Measurements from ENCODE around the gene C6orf136. TPM values are rescaled to one million over a fixed set of nuclear protein-coding genes. Genes with fewer than 3 reads are reported as not detected.
A peak's percentile ranks its signal among the peaks of the same experiment; 100 is the strongest.

Gene C6orf136
- total and polyA plus RNA-seq, 10 of the 15 experiments (the other 5 are each of a cell fraction or from before 2014, with no cell fraction given): 5.2 to 24.1 (median 14.9) TPM

GRCh38 chr6:30686908-30687658 lies 40.1 kb downstream of the C6orf136 start:
- peak overlapping the region; percentile 38 for H2AFZ ChIP-seq (ENCODE audit: control insufficient read depth, low read depth, low read length)
- peak overlapping the region; percentile 75 for H3K9ac ChIP-seq (ENCODE audit: control insufficient read depth, insufficient read depth, low read length)
- H3K4me2 ChIP-seq (ENCODE audit: control insufficient read depth, insufficient read depth): peak overlapping the region; percentile 70
- intact Hi-C loops (cut with micrococcal nuclease; ENCODE audit: unreplicated experiment): loop anchor here (1.0 to 2.0 kb wide), 2 partner anchors 30 to 72 kb away; partner anchors contain the start of gene MDC1
- WGBS (ENCODE audit: insufficient coverage, insufficient replicate concordance, low lambda C conversion rate, missing lambda C conversion rate): under 1% methylated on average over 39 of the region's 52 CpGs
- no peaks in the 10 kb centered on the region for H4K20me1 ChIP-seq (ENCODE audit: control insufficient read depth, insufficient read depth)
- ChIA-PET POLR2A (interaction anchor here (0.9 to 6.1 kb wide), 8 partner anchors 7 to 78 kb away, joined by 5 to 167 read pairs (median 14); partner anchors contain the start of genes DHX16, MDC1 and TUBB), SMC1A (ENCODE audit: uncharacterized antibody, unreplicated experiment) (interaction anchor here (1.2 to 6.9 kb wide), 8 partner anchors 8 to 124 kb away, joined by 3 to 73 read pairs (median 10); partner anchors contain the start of genes MDC1, MRPS18B and PPP1R10), RAD21 (ENCODE audit: unreplicated experiment) (interaction anchor here (0.7 to 6.4 kb wide), 5 partner anchors 8 to 226 kb away, joined by 3 to 114 read pairs (median 8); partner anchors contain the start of genes MDC1, TUBB and VARS2), CTCF (interaction anchor here (0.7 to 4.8 kb wide), 7 partner anchors 8 to 234 kb away, joined by 3 to 64 read pairs (median 17); partner anchors contain the start of genes DHX16, MDC1 and TUBB)
- peak; percentile 94 for DNase-seq (ENCODE audit: low read depth, low spot score)
- peaks cover 15% of the 10 kb centered on the region for H3K4me1 ChIP-seq (ENCODE audit: control insufficient read depth, insufficient read depth, low read length)
- no peaks in the 10 kb centered on the region for H3K36me3 ChIP-seq (ENCODE audit: control insufficient read depth in 2 of 2, insufficient read depth in 2 of 2, low read length in 1 of 2)
- H3K9me3 ChIP-seq (replicated peaks; ENCODE audit: control insufficient read depth, insufficient read depth, low read length): no peaks in the 10 kb centered on the region
- H3K27me3 ChIP-seq (replicated peaks in 1 of 2; ENCODE audit: control insufficient read depth in 2 of 2, insufficient read depth in 2 of 2, low read length in 1 of 2): no peaks in the 10 kb centered on the region
- peak; percentile 93 for FAIRE-seq
- peak overlapping the region; percentile 100 for H3K4me3 ChIP-seq
- peak; percentile 64 for ATAC-seq
- in situ Hi-C loops (cut with MboI): no loop called here
- peaks cover 86% of the 10 kb centered on the region for H3K79me2 ChIP-seq (ENCODE audit: control insufficient read depth, insufficient read depth, low read length)
- BruUV-seq (replicated peaks): no TSS peak
- peak overlapping the region; percentile 96 for H3K27ac ChIP-seq (ENCODE audit: control insufficient read depth, insufficient read depth)
- peak; percentile 74 for TF ChIP-seq PKNOX1 (IDR thresholded peaks at IDR 0.05)
- TF ChIP-seq MEF2A (IDR thresholded peaks at IDR 0.05; ENCODE audit: insufficient read depth, low read depth, low read length): peak; percentile 31; the same call in 1 of the 2 replicates
- TF ChIP-seq ZNF24 (IDR thresholded peaks at IDR 0.05): no peak
- TF ChIP-seq KDM1A (IDR thresholded peaks at IDR 0.05; ENCODE audit: borderline replicate concordance): no peak
- TF ChIP-seq ZNF274 (IDR thresholded peaks at IDR 0.05; ENCODE audit: insufficient read depth, insufficient read length): no peak
- no peak for TF ChIP-seq ZZZ3 (IDR thresholded peaks at IDR 0.05; ENCODE audit: control insufficient read depth, insufficient read length, low read depth)
- TF ChIP-seq STAT3 (IDR thresholded peaks at IDR 0.05; ENCODE audit: low read depth, low read length): no peak
- TF ChIP-seq IKZF2 (IDR thresholded peaks at IDR 0.05): peak; percentile 94 to 97
- no peak; the same call in 1 of the 2 replicates for TF ChIP-seq ZNF217 (IDR thresholded peaks at IDR 0.05)
- TF ChIP-seq RELA (IDR thresholded peaks at IDR 0.05; ENCODE audit: borderline replicate concordance, partially characterized antibody): no peak
- TF ChIP-seq POU2F2 (IDR thresholded peaks at IDR 0.05; ENCODE audit: borderline replicate concordance, low read depth, low read length): peak; percentile 24; the same call in 1 of the 3 replicates
- TF ChIP-seq CHD4 (IDR thresholded peaks at IDR 0.05): no peak
- no peak for TF ChIP-seq CHD1 (IDR thresholded peaks at IDR 0.05; ENCODE audit: low read depth, low read length)
- no peak for TF ChIP-seq SREBF2 (IDR thresholded peaks at IDR 0.05; ENCODE audit: low read length)
- no peak for TF ChIP-seq CEBPB (IDR thresholded peaks at IDR 0.05; ENCODE audit: borderline replicate concordance in 1 of 2, low read depth in 2 of 2, low read length in 2 of 2)
- peak; percentile 58 for TF ChIP-seq SMAD1 (IDR thresholded peaks at IDR 0.05; ENCODE audit: low read depth, partially characterized antibody)
- TF ChIP-seq MTA2 (IDR thresholded peaks at IDR 0.05; ENCODE audit: low read depth): peak; percentile 77
- no peak for TF ChIP-seq ZBTB4 (CRISPR knock-in tag; IDR thresholded peaks at IDR 0.05)
- TF ChIP-seq DPF2 (IDR thresholded peaks at IDR 0.05): peak; percentile 89
- no peak for TF ChIP-seq RAD21 (IDR thresholded peaks at IDR 0.05; ENCODE audit: insufficient read depth, low read depth, low read length)
- no peak for TF ChIP-seq NFIC (IDR thresholded peaks at IDR 0.05; ENCODE audit: low read depth, low read length)
